ENCODE data around the gene TGFB3. TPM values are rescaled to one million over a fixed set of nuclear protein-coding genes. Genes with fewer than 3 reads are reported as not detected.

Gene TGFB3
- total RNA-seq, 2 experiments from 2014 or later: 8.4 to 11.8 TPM

GRCh38 chr14:75933712-75934296, 48.0 kb downstream of the TGFB3 start:
- Mint-ChIP-seq H3K36me3 (ENCODE audit: low read depth) (no peaks in the 10 kb centered on the region), H3K4me3 (no peak overlapping the region), H3K9me3 (no peaks in the 10 kb centered on the region), H3K4me1 (ENCODE audit: low read depth) (no peaks in the 10 kb centered on the region), H3K27me3 (no peaks in the 10 kb centered on the region), H3K27ac (no peak overlapping the region)
- ATAC-seq (ENCODE audit: poor library complexity): no peak
- Histone ChIP-seq H3K36me3 (ENCODE audit: insufficient read depth, low read length) (no peaks in the 10 kb centered on the region), H3K4me1 (ENCODE audit: insufficient read depth, low read length) (no peaks in the 10 kb centered on the region), H3K27me3 (ENCODE audit: control insufficient read depth in 1 of 2, insufficient read depth in 2 of 2, low read length in 2 of 2) (no peaks in the 10 kb centered on the region), H3K9me3 (ENCODE audit: control insufficient read depth in 1 of 2, insufficient read depth in 1 of 2, low read length in 2 of 2) (no peaks in the 10 kb centered on the region), H3K27ac (ENCODE audit: low read depth in 1 of 2, low read length in 2 of 2) (no peak overlapping the region), H3K4me3 (ENCODE audit: low read length) (no peak overlapping the region)
- no peak for TF ChIP-seq CTCF (IDR thresholded peaks at IDR 0.05)
- ChIA-PET POLR2A (no interaction called here), CTCF (no interaction called here)
- intact Hi-C loops (cut with DNase I, micrococcal nuclease): no loop called here
- DNase-seq: no peak

GRCh38 chr14:75928690-75929181, 53.1 kb downstream of the TGFB3 start:
- intact Hi-C loops (cut with DNase I, micrococcal nuclease): no loop called here
- Mint-ChIP-seq H3K27ac (no peak overlapping the region), H3K27me3 (no peaks in the 10 kb centered on the region), H3K4me3 (no peak overlapping the region), H3K4me1 (ENCODE audit: low read depth) (no peaks in the 10 kb centered on the region), H3K36me3 (ENCODE audit: low read depth) (no peaks in the 10 kb centered on the region), H3K9me3 (no peaks in the 10 kb centered on the region)
- no peak for TF ChIP-seq CTCF (IDR thresholded peaks at IDR 0.05)
- Histone ChIP-seq H3K36me3 (ENCODE audit: insufficient read depth, low read length) (no peaks in the 10 kb centered on the region), H3K4me1 (ENCODE audit: insufficient read depth, low read length) (no peaks in the 10 kb centered on the region), H3K4me3 (ENCODE audit: low read length) (no peak overlapping the region), H3K27ac (ENCODE audit: low read depth in 1 of 2, low read length in 2 of 2) (no peak overlapping the region), H3K9me3 (ENCODE audit: control insufficient read depth in 1 of 2, insufficient read depth in 1 of 2, low read length in 2 of 2) (no peaks in the 10 kb centered on the region), H3K27me3 (ENCODE audit: control insufficient read depth in 1 of 2, insufficient read depth in 2 of 2, low read length in 2 of 2) (no peaks in the 10 kb centered on the region)
- ChIA-PET POLR2A (no interaction called here), CTCF (no interaction called here)
- no peak for DNase-seq
- ATAC-seq (ENCODE audit: poor library complexity): no peak

GRCh38 chr14:75927564-75928087, 54.2 kb downstream of the TGFB3 start:
- no peaks in the 10 kb centered on the region for H3K36me3 ChIP-seq (ENCODE audit: insufficient read depth, low read length)
- CTCF ChIA-PET: no interaction called here
- no peak overlapping the region for H3K27ac ChIP-seq (ENCODE audit: low read depth in 1 of 2, low read length in 2 of 2)
- H3K4me3 ChIP-seq (ENCODE audit: low read length): no peak overlapping the region
- H3K9me3 Mint-ChIP-seq: no peaks in the 10 kb centered on the region
- intact Hi-C loops (cut with DNase I, micrococcal nuclease): no loop called here
- H3K9me3 ChIP-seq (ENCODE audit: control insufficient read depth in 1 of 2, insufficient read depth in 1 of 2, low read length in 2 of 2): no peaks in the 10 kb centered on the region
- H3K36me3 Mint-ChIP-seq (ENCODE audit: low read depth): no peaks in the 10 kb centered on the region
- no peaks in the 10 kb centered on the region for H3K4me1 ChIP-seq (ENCODE audit: insufficient read depth, low read length)
- no peak overlapping the region for H3K27ac Mint-ChIP-seq
- H3K4me1 Mint-ChIP-seq (ENCODE audit: low read depth): no peaks in the 10 kb centered on the region
- TF ChIP-seq CTCF (IDR thresholded peaks at IDR 0.05): no peak
- no peak for DNase-seq
- H3K27me3 Mint-ChIP-seq: no peaks in the 10 kb centered on the region
- no peak for ATAC-seq (ENCODE audit: poor library complexity)
- no peaks in the 10 kb centered on the region for H3K27me3 ChIP-seq (ENCODE audit: control insufficient read depth in 1 of 2, insufficient read depth in 2 of 2, low read length in 2 of 2)
- H3K4me3 Mint-ChIP-seq: no peak overlapping the region
- POLR2A ChIA-PET: no interaction called here
